Gastrocnemius medialis (tissue), 4 donors: ENCODE results near the gene SLC38A8. TPM values are rescaled to one million over a fixed set of nuclear protein-coding genes. Genes with fewer than 3 reads are reported as not detected.

Experiments used
- ATAC-seq, 2 donors: fragments of 150-250 bp; one replicate each; pipeline ENCODE4 v1.9.1; 2016
- DNase-seq, 2 donors: peaks; one replicate each; pipeline ENCODE4 v3.0.0-alpha.2; 2019
- H3K27ac ChIP-seq, 4 donors: fragments of 200-600 bp; sonication (generic); 1 replicate in 1 of 4; 2 replicates in 3 of 4; pipeline ENCODE4 v1.5.1; 2016 to 2018; ENCODE audit warnings: mild to moderate bottlenecking in 2 of 4, moderate library complexity in 1 of 4
- H3K27me3 ChIP-seq, 3 donors: fragments of 200-600 bp; sonication (generic) in 2 of 3; 1 replicate in 1 of 3; 2 replicates in 2 of 3; pipeline versions ENCODE4 v1.5.1 to v1.6.0; 2016 to 2019; ENCODE audit warnings: mild to moderate bottlenecking in 1 of 3, moderate library complexity in 1 of 3
- H3K36me3 ChIP-seq, 2 donors: fragments of 200-600 bp; sonication (generic) in 1 of 2; one replicate each; pipeline ENCODE4 v1.5.1; 2017 to 2018
- H3K4me1 ChIP-seq, 2 donors: fragments of 200-600 bp; sonication (generic) in 1 of 2; one replicate each; pipeline ENCODE4 v1.5.1; 2016 to 2017; ENCODE audit warnings: mild to moderate bottlenecking in 2 of 2
- H3K4me3 ChIP-seq, 4 donors: fragments of 200-600 bp; sonication (generic) in 3 of 4; 1 replicate in 1 of 4; 2 replicates in 3 of 4; pipeline ENCODE4 v1.5.1; 2016 to 2019; ENCODE audit warnings: mild to moderate bottlenecking in 2 of 4
- H3K9me3 ChIP-seq, 3 donors: fragments of 200-600 bp; sonication (generic) in 2 of 3; 1 replicate in 1 of 3; 2 replicates in 2 of 3; pipeline ENCODE4 v1.5.1; 2016 to 2019
- CTCF ChIP-seq, 5 experiments: fragments of 450-650 bp in 3 of 5; fragments of 200-600 bp in 2 of 5; sonication (generic) in 2 of 5; IDR thresholded peaks in 4 of 5; conservative IDR thresholded peaks in 1 of 5; 1 replicate in 4 of 5; 2 replicates in 1 of 5; pipeline ENCODE4 v1.5.1; 2016 to 2019; ENCODE audit warnings: antibody characterized with exemption in 5 of 5, mild to moderate bottlenecking in 3 of 5, moderate library complexity in 3 of 5
- POLR2A ChIP-seq, 2 donors: fragments of 450-650 bp; IDR thresholded peaks; one replicate each; pipeline ENCODE4 v1.6.1; 2017; ENCODE audit warnings: antibody characterized with exemption in 2 of 2, mild to moderate bottlenecking in 2 of 2, moderate library complexity in 2 of 2
- in situ Hi-C, 4 donors: fragments of 200-750 bp; cut with MboI; loops; one replicate each; pipeline versions ENCODE4 v1.15.0 to v1.8.0; 2017; ENCODE audit warnings: low sequenced_read_pairs in 4 of 4
- intact Hi-C: fragments of 100-400 bp; cut with DNase I; formaldehyde crosslinking; loops from one replicate; pipeline ENCODE4 v1.15.1; 2023; ENCODE audit warnings: low total_unique reads
- total RNA-seq, 4 donors: library from RNA; depleted of rRNA; stranded (reverse); fragments of >200 nt; gene quantifications; one replicate each; pipeline versions ENCODE4 v1.1.0 to v1.2.3, GENCODE V29; 2016

The SLC38A8 gene
- total RNA-seq, 4 donors from 2014 or later: not detected

DNA sequence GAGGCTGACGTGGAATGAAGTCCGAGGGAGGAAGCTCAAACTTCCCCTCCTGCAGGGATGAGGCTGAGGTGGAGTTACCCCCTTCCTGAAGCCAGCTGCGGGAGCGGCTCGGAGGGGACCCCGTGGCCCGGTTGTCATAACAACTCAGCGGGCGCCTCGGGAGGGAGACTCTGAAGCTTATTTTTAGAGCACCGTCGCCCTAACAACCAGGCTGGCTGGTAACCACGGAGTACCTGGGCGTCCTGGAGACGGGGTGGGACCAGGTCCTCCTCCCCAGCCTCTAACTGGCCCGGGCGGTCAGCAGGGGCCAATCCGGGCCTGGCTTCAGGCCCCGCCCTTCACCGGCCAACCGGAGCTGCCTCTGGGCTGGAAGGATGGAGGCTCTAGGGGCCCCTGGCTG lies 46.8 kb downstream of the SLC38A8 start:
- H3K36me3 ChIP-seq: no peaks in the 10 kb centered on the region
- no peak overlapping the region for H3K4me3 ChIP-seq
- intact Hi-C loops (no loop called here), in situ Hi-C loops (no loop called here)
- DNase-seq (no peak), ATAC-seq (no peak)
- H3K27me3 ChIP-seq: peaks cover 0 to 3% (median 0%) of the 10 kb centered on the region in 3 donors
- H3K9me3 ChIP-seq: no peaks in the 10 kb centered on the region
- no peak overlapping the region for H3K27ac ChIP-seq
- TF ChIP-seq POLR2A (IDR thresholded peaks at IDR 0.05): no peak
- no peak for TF ChIP-seq CTCF (IDR thresholded peaks at IDR 0.05 in 4 of 5, conservative IDR thresholded peaks at IDR 0.05 in 1 of 5)
- H3K4me1 ChIP-seq: peaks cover 4 to 11% of the 10 kb centered on the region in 2 donors

DNA sequence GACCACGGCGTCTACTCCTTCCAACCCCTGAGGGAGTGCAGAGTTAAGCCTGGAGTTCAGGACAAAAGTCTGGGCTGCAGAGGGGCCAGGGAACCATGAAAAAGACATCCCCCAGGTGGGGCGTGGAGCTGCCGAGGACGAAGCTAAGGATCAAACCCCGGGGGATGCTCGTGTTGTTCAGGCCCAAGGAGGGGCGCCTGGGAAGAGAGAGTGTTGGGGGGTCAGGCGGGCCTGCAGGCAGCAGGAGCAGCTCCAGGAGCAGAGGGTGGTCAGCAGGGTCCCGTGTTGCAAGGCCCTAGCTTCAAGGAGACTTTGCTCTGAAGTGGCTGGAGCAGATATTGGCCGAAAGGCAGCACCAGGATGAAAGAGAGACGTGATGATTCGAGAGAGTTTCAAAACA lies 47.9 kb downstream of the SLC38A8 start:
- Histone ChIP-seq H3K4me3 (no peak overlapping the region), H3K4me1 (peaks cover 4 to 11% of the 10 kb centered on the region in 2 donors), H3K27me3 (peaks cover 0 to 3% (median 0%) of the 10 kb centered on the region in 3 donors), H3K36me3 (no peaks in the 10 kb centered on the region), H3K9me3 (no peaks in the 10 kb centered on the region), H3K27ac (no peak overlapping the region)
- intact Hi-C loops: no loop called here
- TF ChIP-seq CTCF (IDR thresholded peaks at IDR 0.05 in 4 of 5, conservative IDR thresholded peaks at IDR 0.05 in 1 of 5): no peak
- no peak for TF ChIP-seq POLR2A (IDR thresholded peaks at IDR 0.05)
- ATAC-seq (no peak), DNase-seq (no peak)
- in situ Hi-C loops: no loop called here

GRCh38 chr16:83994087-83994486 lies 48.5 kb downstream of the SLC38A8 start:
- Histone ChIP-seq H3K9me3 (no peaks in the 10 kb centered on the region), H3K27me3 (peaks cover 0 to 3% (median 0%) of the 10 kb centered on the region in 3 donors), H3K4me1 (peaks cover 4 to 11% of the 10 kb centered on the region in 2 donors), H3K4me3 (no peak overlapping the region), H3K27ac (no peak overlapping the region), H3K36me3 (no peaks in the 10 kb centered on the region)
- DNase-seq: no peak
- no peak for ATAC-seq
- intact Hi-C loops: no loop called here
- no peak for TF ChIP-seq POLR2A (IDR thresholded peaks at IDR 0.05)
- no peak for TF ChIP-seq CTCF (IDR thresholded peaks at IDR 0.05 in 4 of 5, conservative IDR thresholded peaks at IDR 0.05 in 1 of 5)
- in situ Hi-C loops: no loop called here

DNA sequence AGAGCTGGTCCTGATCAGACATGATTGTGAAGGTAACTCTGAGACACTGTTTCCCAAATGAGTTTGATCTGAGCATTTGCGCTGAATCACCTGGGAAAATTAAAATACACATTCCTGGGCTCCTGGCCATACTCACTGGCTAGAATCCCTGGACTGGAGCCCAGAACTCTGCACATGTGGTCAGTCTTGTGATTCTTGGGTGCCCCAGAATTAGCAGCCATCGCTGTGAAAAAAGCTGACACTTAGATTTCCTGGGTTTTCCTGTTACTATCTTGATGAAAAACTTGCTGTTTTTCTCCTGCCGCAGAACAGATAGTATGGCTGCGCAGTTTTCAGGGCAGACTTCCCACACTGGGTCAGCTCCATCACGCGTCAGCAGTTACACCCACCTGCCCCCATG lies 50.0 kb downstream of the SLC38A8 start:
- intact Hi-C loops: no loop called here
- H3K4me1 ChIP-seq: peaks cover 4 to 11% of the 10 kb centered on the region in 2 donors
- ATAC-seq (peak in 1 of 2 donors; percentile 81), DNase-seq (peak in 1 of 2 donors; percentile 24)
- no peak overlapping the region for H3K4me3 ChIP-seq
- no peaks in the 10 kb centered on the region for H3K9me3 ChIP-seq
- TF ChIP-seq CTCF (IDR thresholded peaks at IDR 0.05 in 4 of 5, conservative IDR thresholded peaks at IDR 0.05 in 1 of 5): no peak
- no peak overlapping the region for H3K27ac ChIP-seq
- H3K36me3 ChIP-seq: no peaks in the 10 kb centered on the region
- H3K27me3 ChIP-seq: peaks cover 0 to 3% (median 0%) of the 10 kb centered on the region in 3 donors
- in situ Hi-C loops: no loop called here

- TF ChIP-seq POLR2A (IDR thresholded peaks at IDR 0.05): no peak
- TF ChIP-seq CTCF (IDR thresholded peaks at IDR 0.05 in 4 of 5, conservative IDR thresholded peaks at IDR 0.05 in 1 of 5): no peak
- in situ Hi-C loops (no loop called here), intact Hi-C loops (no loop called here)
- no peak for DNase-seq
- Histone ChIP-seq H3K4me3 (no peak overlapping the region), H3K27ac (no peak overlapping the region), H3K9me3 (peaks cover 0 to 3% (median 0%) of the 10 kb centered on the region in 3 donors), H3K4me1 (peaks cover 4 to 11% of the 10 kb centered on the region in 2 donors), H3K36me3 (no peaks in the 10 kb centered on the region), H3K27me3 (no peaks in the 10 kb centered on the region)
- no peak for ATAC-seq
These were observed 52.1 kb downstream of the SLC38A8 start for GRCh38 chr16:83990492-83990891.
